Stomach (tissue), 4 donors: Measurements from ENCODE around the gene KCNJ18.
"Not testable (repeated sequence)": the region's sequence is repeated elsewhere in the genome, so short reads cannot be mapped to it uniquely, and the experiment has no call there.

ENCODE experiments used
- CTCF ChIP-seq, 7 experiments: fragments of 450-650 bp in 4 of 7; fragments of 200-600 bp in 3 of 7; sonication (generic) in 3 of 7; IDR thresholded peaks; one replicate each; pipeline ENCODE4 v1.5.1; 2016 to 2019; ENCODE audit warnings: antibody characterized with exemption in 7 of 7, control low read depth in 2 of 7, mild to moderate bottlenecking in 1 of 7
- EP300 ChIP-seq: sonication (generic); formaldehyde crosslinking; IDR thresholded peaks from one replicate; pipeline ENCODE4 v1.6.1; 2017; ENCODE audit warnings: antibody characterized with exemption
- POLR2A ChIP-seq, 4 donors: fragments of 450-650 bp; IDR thresholded peaks; one replicate each; pipeline ENCODE4 v1.6.1; 2016; ENCODE audit warnings: antibody characterized with exemption in 4 of 4, control low read depth in 2 of 4, mild to moderate bottlenecking in 1 of 4, moderate library complexity in 1 of 4
- POLR2AphosphoS5 ChIP-seq, 3 donors: sonication (generic); formaldehyde crosslinking; IDR thresholded peaks; one replicate each; pipeline ENCODE4 v1.6.1; 2016; ENCODE audit warnings: antibody characterized with exemption in 3 of 3

GRCh38 chr17:21685061-21685795 is 7.1 kb upstream of the KCNJ18 start:
- TF ChIP-seq EP300; POLR2AphosphoS5 (IDR thresholded peaks at IDR 0.05); CTCF (IDR thresholded peaks at IDR 0.05); POLR2A (IDR thresholded peaks at IDR 0.05): not testable (repeated sequence)
